Inferior parietal cortex (tissue), 1 donor: ENCODE measurements around the gene SHISA3.

Experiments
- DNase-seq: peaks from one replicate; pipeline ENCODE4 v3.0.0-alpha.2; 2016; ENCODE audit errors: extremely low spot score

Gene SHISA3

DNA sequence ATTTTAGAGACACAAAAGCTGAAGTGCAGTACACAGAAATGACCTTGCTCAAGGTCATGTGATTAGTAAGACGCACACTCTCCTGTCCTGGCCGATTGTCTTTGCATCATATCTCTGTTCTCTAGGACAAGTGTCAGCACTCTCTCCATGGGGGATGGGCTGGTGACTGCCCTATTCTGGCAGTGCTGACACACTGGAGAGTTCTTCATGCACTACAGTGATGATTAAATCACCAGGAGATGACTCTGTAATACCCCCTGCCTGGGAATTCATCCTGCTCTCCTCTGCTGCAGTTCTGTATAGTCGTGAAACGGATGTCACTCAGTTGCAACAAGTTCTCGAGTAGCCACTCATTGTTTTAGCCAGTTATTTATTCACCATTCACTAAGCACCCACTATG is 5.3 kb upstream of the SHISA3 start:
- no peak for DNase-seq

DNA sequence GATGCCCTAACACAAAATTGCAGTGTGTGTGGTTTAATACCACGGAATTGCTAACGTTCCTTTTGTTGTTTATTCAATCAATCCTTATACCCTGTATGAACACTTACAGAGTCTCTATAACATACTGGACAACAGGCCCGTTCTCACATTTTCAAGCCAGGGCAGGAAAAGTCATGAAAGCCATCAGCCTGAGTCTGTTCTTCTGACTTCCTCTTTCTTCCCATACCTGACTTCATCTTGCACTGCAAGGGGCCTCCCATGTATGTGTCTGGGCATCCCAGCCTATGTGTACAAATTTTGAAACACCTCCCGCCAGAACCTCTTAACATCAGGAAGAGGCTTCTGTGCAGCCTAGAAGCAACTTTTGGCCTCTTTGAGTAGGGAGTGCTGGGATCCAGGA is 4.9 kb upstream of the SHISA3 start:
- DNase-seq, result no peak

GRCh38 chr4:42395595-42395994 is 1.7 kb upstream of the SHISA3 start:
- DNase-seq, result no peak

GRCh38 chr4:42396361-42396751 is 932 bp upstream of the SHISA3 start:
- no peak for DNase-seq

DNA sequence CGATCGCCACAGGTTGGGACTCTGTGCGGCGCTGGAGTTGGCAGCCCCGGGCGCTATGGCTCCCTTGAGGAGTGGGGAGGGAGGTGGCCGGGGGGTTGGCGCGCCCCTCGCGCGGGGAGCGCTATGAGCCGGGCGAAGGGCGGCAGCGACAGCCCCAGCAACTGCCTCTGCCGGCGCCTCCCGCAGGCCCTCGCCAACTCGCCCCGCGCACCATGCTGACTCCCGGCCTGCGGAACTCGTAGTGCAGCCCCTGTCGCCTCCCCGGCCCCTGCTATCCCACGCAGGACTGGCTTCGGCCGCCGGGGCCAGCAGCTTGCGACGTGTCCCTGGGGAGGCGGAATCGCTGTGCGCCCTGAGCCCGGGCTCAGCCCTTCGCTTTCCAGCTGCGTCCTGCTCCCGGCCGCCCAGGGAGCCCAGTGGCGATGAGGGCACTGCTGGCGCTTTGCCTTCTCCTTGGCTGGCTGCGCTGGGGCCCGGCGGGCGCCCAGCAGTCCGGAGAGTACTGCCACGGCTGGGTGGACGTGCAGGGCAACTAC is 415 bp downstream of the SHISA3 start:
- DNase-seq, result no peak

DNA sequence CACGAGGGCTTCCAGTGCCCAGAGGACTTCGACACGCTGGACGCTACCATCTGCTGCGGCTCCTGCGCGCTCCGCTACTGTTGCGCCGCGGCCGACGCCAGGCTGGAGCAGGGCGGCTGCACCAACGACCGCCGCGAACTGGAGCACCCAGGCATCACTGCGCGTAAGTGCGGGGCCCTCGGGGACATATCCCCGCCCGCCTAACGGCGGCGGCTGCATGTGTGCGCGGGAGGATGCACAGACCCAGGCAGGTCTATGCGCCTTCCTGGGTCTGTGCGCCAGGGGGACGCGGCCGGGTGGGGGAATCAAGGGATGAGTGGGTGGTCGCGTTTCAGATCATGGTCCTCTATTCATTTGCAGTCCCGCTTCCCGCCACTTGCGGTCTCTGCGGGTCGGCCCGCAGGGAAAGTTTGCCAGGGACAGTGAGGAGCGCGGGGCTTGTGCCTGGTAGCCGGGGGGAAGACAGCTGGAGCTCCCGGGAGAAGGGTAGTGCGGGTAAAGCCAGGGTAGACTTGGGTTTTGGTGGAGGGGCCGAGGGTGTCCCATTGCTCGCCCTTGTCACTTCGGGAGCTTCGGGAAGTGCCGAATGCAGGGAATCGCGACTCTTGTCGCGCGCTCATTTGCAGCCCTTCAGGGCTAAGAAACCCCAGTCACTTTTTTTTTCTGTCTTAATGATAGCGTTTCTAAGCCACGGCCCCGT is 1.0 kb downstream of the SHISA3 start:
- DNase-seq, result no peak

DNA sequence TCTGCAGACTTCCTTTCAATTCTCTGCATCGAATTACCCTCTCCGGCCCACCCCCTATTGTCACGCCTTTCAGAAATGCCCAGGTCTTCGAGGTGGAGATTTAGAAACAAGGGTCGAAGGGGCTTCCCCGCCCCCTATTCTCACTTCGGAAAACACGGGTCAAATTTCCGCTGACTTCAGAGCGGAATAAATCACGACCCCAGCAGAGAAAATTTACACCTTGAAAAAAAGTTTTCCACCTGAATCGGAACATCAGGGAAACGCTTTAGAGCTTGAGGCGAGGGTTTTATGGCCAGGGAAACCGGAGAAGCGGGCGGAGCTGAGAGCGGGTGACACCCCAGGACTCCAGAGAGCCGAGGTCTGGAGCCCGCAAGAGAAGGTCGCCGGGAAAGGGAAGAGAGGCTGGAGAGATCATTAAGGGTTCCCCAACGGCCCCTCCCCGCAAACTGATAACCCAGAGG is 1.6 kb downstream of the SHISA3 start:
- DNase-seq, result no peak

DNA sequence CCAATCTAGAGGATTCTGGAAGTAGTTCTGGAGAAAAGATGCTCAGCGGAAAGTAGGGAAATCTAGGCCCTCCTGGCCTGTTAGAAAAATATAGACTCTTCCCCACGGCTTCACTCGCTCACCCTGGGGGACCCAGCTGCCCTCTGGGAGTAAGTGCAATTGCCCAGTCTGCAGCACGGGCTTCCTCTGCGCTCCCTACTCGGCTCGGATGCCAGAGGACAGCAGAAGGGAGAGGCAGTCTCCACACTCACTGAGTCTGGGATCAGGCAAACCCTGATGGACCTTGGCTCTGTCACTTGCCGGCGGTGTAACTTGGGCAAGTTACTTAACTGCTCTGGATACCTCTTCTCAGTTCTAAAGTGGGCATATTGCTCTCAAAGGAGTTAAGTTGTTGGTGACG is 2.1 kb downstream of the SHISA3 start:
- DNase-seq, result no peak

DNA sequence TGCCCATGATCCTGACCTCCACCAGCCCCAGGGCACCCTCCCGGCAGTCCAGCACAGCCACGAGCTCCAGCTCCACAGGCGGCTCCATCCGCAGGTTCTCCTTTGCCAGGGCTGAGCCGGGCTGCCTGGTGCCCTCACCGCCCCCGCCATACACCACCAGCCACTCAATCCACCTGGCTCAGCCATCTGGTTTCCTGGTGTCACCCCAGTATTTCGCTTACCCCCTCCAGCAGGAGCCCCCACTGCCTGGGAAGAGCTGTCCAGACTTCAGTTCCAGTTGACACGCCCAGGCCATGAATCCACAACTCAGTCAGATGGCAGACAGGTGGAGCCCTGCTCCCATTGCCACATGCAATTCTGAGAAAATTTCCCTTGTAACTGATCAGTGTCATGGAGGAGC is 3.9 kb downstream of the SHISA3 start:
- DNase-seq, result no peak

DNA sequence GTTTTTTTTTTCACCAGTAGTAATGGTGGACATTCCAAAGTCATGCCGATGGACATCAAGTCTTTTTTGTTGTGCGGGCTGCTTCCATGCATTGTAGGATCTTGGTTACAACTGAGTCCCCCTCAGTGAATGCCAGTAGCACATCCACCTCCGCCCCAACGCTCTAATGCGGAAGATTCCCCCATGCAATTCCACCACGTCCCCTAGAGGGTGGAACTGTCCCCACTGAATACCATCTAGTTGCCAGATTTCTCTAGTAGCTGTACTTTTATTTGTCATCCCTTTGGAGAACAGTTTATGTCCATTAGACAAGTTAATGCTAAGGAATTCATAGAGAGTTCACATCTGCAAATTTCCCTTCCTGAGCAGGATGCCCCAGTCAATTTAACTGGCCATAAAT is 6.7 kb downstream of the SHISA3 start:
- no peak for DNase-seq

GRCh38 chr4:42410446-42410845 is 13.2 kb downstream of the SHISA3 start:
- DNase-seq, result no peak

GRCh38 chr4:42411803-42412202 is 14.5 kb downstream of the SHISA3 start:
- DNase-seq, result no peak

GRCh38 chr4:42412251-42412650 is 15.0 kb downstream of the SHISA3 start:
- DNase-seq, result no peak

DNA sequence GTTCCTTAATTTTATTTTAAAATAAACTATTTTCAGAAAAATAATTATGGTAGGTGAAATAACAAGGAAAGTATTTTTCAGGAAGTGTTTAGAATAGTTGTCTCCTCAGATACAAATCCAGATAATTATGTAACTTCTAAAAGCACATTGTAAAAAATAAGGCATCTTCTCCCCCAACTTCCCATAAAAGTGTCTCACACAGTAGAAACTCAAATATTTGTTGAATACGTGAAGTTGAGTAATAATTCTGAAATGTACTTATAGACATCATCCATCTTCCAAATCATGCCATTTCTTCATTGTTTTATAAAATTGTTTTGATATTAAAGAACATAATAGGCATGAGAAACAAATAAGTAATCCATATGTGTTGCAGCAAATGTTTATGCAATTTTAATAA is 18.0 kb downstream of the SHISA3 start:
- no peak for DNase-seq

- DNase-seq, result no peak
Observed at GRCh38 chr4:42416017-42416416, 18.7 kb downstream of the SHISA3 start.

- no peak for DNase-seq
Observed at GRCh38 chr4:42417550-42417949, 20.3 kb downstream of the SHISA3 start.

DNA sequence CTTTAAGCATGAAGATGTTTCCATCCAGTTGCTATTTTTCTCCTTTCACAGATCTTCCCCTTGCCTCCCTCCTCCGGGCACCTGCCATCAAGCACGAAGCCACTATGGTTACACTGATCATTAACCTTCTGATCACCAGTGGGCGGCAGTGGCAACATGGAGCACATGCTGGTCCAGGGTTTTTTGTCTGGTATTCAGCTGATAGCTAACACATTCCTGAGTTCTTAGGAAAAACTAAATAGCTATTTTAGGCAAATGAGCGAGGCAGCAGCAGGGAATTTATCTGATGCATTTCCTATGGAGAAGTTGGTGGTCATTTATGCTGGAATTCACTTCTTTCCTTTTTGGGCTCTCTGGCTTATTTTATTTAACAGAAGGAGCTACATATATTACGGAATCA is 22.9 kb downstream of the SHISA3 start:
- no peak for DNase-seq

DNA sequence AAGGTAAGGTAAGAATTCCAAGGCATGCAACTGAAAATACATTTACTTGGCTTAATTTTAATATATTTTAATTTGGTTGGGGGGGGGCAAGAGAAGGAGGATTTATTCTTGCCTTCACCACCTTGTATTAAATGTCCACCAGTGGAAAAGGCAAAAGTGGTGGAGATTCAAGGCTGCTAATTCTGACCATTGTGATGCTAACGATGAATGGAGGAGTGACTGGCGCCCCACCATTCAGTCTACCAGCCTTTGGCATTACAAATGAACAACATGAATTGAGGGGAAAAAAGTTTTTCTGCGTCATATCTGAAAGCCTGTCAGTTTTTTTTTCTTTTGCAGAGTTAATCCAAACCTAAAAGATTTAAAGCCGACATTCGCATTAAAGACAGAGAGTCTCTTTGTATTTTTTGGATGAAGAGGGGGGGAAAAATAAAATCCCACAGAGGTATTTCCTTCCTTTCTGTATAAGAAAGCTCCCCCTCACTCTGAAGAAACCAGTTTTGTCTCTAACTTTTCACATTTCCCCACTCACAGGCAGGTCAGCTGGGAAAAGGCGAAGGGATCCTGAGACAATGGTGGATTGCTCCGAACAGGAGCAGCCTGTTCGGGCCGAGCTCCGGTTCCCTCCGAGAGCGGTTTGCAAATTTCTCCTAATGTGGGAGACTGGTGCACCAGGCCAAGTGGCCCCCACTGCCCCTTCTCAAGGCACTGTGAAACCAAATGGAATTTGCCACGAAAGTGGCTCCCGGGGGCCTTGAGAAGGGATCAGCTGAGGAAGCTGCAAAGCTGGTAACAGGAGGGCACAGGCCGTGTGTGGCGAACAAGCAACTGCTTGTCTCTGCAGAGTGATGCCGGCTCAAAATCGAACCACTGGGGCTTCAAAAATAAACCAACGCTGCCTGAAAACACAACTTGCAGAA is 28.1 kb downstream of the SHISA3 start:
- no peak for DNase-seq

- DNase-seq, result no peak
Observed at GRCh38 chr4:42428036-42428435, 30.7 kb downstream of the SHISA3 start.

GRCh38 chr4:42436928-42437565 is 39.8 kb downstream of the SHISA3 start:
- no peak for DNase-seq

DNA sequence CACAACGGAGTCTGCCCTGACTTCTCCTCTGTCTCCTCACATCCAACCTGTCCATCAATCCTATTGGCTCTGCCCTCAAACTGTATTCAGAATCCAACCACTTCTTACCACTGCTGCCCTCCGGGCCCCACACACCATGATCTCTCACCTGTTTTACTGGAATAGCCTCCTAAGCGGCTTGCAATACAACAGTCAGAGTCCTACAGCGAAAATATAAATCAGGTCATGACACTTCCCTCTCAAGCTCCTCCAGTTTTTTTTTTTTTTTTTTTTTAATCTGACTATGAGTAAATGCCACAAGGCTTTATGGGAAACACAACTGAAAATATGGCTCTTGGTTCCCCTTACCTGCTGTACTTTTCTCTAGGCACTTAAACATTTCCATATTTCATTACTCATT is 42.8 kb downstream of the SHISA3 start:
- DNase-seq, result no peak

GRCh38 chr4:42442601-42443000 is 45.3 kb downstream of the SHISA3 start:
- no peak for DNase-seq
